AG09319 (cell line): ENCODE results near the gene SOCS3.
"Not testable (repeated sequence)": the region's sequence is repeated elsewhere in the genome, so short reads cannot be mapped to it uniquely, and the experiment has no call there.

Source experiments
- DNase-seq: peaks from one replicate; pipeline ENCODE4 v3.0.0-alpha.2; 2010; ENCODE audit warnings: low read depth; ENCODE audit errors: extremely low read depth
- TF ChIP-seq, protein P1 (sequence below): IDR thresholded peaks from 2 replicates; pipeline ENCODE4 v1.5.1; 2011; ENCODE audit warnings: low read depth, mild to moderate bottlenecking, inconsistent platforms, low read length, moderate library complexity

SOCS3 gene

DNA sequence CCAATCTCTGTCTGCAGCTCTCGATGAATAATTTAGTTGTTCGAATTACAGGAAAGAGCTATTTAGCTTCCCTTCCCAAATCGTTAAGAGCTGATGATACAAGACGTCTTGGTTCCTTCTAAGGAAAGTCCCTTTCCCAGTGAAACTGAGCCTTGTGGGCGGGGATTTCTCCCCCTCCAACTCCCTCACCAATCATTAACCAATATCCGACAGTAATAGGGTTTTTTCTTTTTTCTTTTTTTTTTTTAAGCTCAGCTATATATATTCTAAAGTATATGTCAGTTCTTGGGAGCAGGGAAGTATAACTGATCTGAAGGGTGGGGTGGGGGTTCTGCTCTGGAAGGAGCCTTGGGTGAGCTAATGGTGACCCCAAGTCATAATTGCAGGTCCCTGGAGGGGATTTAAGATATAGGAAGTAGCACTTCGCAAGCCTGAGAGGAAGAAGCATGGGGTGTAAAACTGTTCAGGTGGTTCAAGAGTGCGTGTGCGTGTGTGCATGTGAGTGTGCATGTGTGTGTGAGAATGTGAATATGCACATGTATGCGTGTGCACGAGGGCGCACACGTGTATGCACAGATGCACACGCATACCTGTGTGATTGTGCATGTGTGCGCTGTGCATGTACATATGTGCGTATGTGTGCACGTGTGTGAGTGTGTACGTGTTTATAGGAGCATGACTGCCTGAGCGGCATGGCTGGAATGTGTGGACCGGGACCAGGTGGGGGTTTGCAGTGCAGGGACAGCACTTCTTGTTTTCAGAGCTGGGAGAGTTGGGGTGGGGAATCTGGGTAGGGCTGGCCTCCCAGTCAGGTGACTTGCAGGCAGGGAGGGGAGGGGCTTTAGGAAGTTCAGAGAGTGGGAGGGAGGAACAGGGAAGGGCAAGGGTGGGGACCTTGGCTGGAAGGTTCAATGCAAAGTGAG is 42.7 kb downstream of the SOCS3 start:
- DNase-seq, result no peak
- TF ChIP-seq, protein P1, sequence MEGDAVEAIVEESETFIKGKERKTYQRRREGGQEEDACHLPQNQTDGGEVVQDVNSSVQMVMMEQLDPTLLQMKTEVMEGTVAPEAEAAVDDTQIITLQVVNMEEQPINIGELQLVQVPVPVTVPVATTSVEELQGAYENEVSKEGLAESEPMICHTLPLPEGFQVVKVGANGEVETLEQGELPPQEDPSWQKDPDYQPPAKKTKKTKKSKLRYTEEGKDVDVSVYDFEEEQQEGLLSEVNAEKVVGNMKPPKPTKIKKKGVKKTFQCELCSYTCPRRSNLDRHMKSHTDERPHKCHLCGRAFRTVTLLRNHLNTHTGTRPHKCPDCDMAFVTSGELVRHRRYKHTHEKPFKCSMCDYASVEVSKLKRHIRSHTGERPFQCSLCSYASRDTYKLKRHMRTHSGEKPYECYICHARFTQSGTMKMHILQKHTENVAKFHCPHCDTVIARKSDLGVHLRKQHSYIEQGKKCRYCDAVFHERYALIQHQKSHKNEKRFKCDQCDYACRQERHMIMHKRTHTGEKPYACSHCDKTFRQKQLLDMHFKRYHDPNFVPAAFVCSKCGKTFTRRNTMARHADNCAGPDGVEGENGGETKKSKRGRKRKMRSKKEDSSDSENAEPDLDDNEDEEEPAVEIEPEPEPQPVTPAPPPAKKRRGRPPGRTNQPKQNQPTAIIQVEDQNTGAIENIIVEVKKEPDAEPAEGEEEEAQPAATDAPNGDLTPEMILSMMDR, result no peak

DNA sequence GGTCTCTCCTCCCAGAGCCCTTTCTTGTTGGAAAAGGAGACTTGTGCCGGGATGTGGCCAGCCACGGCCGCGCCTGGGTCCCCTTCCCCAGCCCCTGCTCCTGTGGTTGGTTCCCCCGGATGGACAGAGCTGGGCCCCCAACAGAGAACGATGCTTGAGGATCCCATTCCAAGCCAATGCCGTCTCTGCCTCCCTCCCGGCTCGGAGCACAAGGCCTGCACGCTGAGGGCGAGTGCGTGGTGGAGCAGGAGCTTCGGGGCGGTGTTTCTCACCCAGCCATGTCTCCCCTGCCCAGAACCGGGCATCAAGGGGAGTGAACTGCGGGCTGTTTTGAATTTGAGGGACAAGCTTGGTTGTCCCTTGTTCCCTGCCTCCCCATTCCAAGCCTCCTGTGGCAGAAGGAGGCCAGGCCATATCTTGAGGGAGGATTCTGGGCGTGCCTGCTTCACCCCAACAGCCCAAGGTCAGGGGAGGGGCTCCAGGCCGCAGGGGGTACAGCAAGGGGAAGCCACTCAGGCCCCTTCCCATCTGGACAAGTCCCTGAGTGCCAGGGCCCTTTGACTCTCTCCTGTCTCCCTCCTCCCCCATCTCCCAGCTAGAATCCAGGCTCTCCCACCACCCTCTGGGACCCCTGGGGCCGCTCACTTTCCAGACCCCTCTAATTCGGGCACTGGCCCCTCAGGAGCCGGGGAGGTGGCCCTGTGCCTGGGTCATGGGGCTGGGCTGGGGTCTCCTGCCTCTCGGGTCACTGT is 43.6 kb downstream of the SOCS3 start:
- DNase-seq, result no peak

DNA sequence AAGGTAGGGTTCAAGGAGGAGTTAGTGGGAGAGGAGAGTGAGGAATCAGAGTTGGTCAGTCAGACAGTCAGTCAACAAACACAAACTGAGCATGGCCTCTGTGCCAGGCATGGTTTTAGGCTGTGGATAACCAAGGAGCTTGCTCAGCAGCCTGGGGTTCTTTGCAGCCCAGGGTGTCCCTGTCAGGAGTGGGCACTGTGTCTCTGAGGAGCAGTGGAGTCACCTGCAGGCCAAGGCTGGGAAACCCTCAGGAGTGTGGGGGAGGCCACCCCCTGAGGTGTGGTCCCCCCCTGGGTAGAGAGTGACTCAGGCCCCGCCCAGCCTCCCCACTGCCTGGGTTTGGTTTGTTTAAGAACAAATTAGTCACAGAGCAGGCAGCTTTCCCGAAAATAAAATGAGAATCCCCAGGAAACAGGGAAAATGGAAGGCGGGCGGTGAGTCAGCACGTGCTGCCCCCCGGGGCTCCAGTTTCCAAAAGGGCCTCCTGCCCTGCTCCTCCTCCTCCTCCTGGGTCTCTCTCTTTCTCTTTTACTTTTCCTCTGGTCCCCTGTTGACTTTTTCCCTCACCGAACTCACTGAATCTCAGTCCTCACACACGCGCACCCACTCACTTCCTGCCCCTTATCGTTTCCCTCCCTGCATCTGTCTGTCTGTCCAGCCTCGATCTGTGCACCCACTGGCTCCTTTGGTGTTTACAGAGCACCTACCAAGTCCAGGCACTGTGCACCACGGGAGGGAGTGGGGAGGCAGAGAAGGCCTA is 44.3 kb downstream of the SOCS3 start:
- DNase-seq, result peak; percentile 77
- TF ChIP-seq, protein P1, result no peak; the same call in 1 of the 2 replicates

More for the DNA sequence above, 43.6 kb downstream of the SOCS3 start:
- TF ChIP-seq, protein P1, result no peak

DNA sequence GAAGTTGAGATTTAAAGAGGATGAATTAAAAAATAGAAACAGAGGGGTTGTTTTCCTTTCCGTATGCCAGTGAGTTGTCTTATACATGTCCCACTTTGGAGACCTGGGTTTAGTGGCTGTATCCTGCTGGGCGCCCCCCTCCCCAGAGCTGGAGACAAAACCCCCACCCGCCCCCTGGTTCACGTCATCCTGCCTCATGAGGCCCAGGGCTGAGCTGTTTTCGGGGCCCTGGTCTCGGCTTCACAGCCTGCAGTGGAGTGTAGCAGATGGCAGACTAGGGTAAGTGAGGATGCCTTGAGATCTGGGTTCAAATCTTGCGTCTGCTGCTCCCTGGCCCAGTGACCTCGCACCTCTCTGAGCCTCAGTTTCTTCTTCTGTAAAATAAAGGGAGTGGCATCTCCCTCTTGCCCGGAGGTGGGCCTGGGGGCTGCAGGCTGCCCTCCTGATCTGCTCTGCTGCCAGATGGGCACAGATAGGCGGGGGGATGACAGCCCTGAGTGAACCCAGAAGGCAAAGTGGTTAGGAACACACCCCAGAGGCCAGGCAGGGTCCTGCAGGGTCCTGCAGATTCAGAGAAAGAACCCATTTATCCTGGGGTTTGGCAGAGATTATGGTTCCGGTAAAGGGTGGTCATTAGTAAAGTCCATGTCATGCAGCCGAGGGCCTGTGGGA is 45.1 kb downstream of the SOCS3 start:
- DNase-seq, result no peak

DNA sequence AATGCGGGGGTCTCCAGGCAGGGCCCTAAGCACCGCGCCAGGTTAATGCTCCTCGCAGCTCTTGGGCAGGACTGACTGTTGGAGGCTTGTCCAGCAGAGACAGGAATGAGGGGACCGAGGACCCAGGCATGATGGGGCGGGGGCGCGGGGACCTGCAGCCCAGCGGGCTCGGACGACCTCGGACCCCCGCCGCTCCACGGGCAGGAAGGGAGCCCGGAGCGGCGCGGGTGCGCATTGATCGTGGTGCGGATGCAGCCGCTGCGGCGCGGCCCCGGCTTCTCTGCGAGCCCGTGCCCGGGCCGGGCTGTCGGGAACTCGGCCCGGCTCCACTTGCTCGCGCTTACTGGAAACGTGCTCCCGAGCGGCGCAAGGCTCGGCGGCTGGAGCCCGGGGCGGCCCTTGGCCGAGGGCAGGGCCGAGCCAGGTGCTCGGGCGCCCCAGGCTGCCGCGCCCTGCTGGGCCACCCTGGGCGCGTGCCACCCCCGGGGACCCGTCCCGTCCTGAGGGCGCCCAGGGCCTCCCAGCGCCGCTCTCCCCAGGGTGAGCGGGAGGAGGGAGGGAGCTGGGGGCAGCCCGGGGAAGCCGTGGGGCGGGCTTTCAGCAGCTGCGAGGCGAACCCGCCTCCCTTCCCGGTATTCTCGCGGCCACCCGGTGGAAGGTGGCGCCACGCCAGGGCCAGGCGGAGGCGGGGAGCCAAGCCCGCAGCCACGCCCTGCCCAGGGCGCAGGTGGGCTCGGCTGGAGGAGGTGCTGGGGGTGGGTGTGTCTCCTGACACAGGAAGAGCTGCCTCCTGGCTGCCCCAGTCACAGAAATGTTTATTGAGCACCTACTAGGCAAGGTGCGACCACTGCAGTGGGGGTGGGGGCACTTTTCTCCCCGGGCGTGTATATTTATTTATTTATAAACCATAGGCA is 45.9 kb downstream of the SOCS3 start:
- TF ChIP-seq, protein P1, result no peak
- no peak for DNase-seq

More for the DNA sequence above, 45.1 kb downstream of the SOCS3 start:
- TF ChIP-seq, protein P1, result no peak; the same call in 1 of the 2 replicates

DNA sequence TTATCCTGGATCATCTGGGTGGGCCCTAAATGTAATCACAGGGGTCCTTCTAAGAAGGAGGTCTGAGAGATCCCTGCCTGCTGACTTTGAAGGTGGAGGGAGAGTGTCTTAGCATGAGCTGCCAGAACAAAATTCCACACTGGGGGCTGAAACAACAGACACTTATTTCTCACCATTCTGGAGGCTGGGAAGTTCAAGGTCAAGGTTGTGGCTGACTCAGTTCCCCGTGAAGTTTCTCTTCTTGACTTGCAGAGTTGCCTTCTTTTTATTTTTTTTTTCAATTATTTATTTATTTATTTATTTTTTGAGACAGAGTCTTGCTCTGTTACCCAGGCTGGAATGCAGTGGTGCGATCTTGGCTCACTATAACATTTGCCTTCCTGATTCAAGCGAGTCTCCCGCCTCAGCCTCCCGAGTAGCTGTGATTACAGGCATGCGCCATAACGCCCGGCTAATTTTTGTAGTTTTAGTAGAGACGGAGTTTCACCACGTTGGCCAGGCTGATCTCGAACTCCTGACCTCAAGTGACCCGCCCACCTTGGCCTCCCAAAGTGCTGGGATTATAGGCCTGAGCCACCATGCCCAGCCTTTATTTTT is 50.1 kb downstream of the SOCS3 start:
- not testable (repeated sequence) for DNase-seq
